ENCODE results near the gene ARHGEF7. TPM values are rescaled to one million over a fixed set of nuclear protein-coding genes. Genes with fewer than 3 reads are reported as not detected.

ARHGEF7 gene
- total RNA-seq, 2 experiments from 2014 or later = 46.5 to 46.7 TPM

- no peak for DNase-seq
- Mint-ChIP-seq H3K4me1 (peaks cover 3% of the 10 kb centered on the region), H3K36me3 (no peaks in the 10 kb centered on the region), H3K4me3 (no peak overlapping the region), H3K9me3 (no peaks in the 10 kb centered on the region), H3K27me3 (no peaks in the 10 kb centered on the region), H3K27ac (no peak overlapping the region)
These were observed 212.0 kb downstream of the ARHGEF7 start for GRCh38 chr13:111326981-111327642.

DNA sequence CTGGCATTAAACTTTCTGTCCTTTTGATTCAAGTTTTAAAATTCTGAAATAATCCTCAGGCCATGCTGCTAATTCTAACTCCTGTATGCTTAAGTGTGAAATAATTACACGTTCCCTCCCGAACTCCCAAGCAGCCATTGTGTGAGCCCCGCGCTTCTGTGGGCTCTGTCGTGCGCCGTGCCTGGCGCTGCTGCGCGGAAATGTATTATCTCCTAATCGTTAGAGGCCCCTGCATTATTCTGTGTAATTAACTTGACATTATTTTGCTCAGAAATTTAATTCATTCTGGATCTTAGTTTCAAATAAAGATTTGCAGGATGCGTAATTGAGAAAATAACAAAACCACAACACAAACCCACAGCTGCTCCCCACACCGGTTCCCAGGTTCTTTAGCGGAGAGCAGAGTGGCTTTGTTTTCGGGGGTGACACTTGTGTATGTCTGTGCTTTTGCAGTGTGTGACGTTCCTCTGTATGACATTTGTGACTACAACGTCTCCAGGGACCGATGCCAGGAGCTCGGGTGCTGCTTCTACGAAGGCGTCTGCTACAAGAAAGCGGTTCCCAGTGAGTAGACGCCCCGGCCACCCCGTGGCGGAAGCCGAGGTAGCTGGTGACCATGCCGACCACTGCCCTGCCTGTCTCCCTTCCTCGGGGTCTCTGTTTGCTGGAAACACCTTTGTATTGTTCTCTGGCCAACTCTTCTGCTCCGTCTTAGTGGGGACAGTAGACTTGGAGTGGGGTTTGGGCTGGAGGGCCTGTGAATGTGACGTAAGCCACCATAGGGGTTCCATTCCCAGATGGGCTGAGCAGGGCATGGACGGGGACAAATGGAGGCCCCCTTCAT is 212.8 kb downstream of the ARHGEF7 start:
- Mint-ChIP-seq H3K4me1 (peaks cover 3% of the 10 kb centered on the region), H3K36me3 (peaks cover 4% of the 10 kb centered on the region), H3K27me3 (no peaks in the 10 kb centered on the region), H3K9me3 (peaks cover 3% of the 10 kb centered on the region), H3K4me3 (no peak overlapping the region), H3K27ac (no peak overlapping the region)
- no peak for DNase-seq

DNA sequence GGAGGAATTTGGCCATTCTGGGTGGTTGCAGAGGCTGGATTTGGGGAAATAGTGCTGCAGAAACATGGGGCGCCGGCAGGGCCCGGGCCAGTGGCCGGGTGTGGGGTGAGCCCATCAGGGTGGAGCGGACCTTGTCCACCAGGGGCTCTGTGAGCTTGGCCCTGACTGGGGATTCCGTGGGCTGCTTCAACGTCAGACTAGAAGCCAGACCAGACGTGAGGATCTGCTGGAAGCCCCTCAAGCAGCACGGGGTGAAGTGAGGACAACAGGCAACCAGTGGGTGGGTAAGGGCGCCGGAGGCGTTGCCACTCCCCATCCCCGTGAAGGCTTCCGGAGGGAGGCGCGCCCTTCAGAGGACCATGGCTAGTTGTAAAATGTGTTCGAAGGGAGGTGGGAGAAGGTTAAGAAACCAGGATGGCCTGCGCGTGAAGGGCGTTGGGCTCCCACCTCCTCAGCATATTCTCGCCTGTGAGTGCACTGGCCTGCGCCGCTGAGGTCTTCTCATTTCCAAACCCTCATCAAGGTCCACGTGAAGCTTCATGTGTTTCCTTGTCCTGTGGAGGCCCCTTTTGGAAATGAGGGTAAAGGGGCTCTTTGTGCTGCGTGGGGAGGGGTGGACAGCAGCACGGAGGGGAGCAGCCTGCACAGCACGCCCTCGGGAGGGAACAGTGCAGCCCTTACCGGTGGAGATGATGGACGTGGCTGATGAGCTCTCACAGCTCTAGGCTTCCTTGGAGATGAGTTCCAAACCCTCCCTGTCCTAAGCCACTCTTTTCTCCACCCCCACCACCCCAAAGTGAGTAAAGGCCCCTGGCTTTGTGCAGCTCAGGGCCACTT is 213.7 kb downstream of the ARHGEF7 start:
- peaks cover 5% of the 10 kb centered on the region for H3K36me3 Mint-ChIP-seq
- H3K4me1 Mint-ChIP-seq = peaks cover 2% of the 10 kb centered on the region
- H3K9me3 Mint-ChIP-seq = peaks cover 9% of the 10 kb centered on the region
- no peak overlapping the region for H3K27ac Mint-ChIP-seq
- no peak for DNase-seq
- no peak overlapping the region for H3K4me3 Mint-ChIP-seq
- H3K27me3 Mint-ChIP-seq = no peaks in the 10 kb centered on the region

DNA sequence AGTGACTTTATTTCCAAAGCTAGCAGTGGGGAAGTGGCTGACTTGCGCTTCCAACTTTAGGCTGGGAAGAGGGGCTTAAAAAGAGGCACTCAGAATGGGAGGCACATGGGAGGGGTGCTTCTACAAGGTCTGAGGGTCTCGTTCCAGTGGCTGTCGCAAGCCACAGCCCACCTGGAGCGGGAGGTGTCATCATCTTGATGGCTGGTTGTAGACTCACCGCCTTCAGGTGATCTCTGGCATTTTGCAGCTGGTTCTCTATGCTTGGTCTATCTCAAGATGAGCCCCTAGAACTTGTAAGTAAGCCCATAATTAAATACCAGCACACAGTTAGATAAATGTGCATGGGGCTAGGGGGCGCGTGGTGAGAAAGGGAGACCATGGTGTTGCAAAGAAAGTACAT is 214.5 kb downstream of the ARHGEF7 start:
- Mint-ChIP-seq H3K4me3 (no peak overlapping the region), H3K27me3 (no peaks in the 10 kb centered on the region), H3K27ac (no peak overlapping the region), H3K36me3 (peaks cover 9% of the 10 kb centered on the region), H3K4me1 (no peaks in the 10 kb centered on the region), H3K9me3 (peaks cover 15% of the 10 kb centered on the region)
- no peak for DNase-seq

- no peak overlapping the region for H3K27ac Mint-ChIP-seq
- no peaks in the 10 kb centered on the region for H3K27me3 Mint-ChIP-seq
- no peak for DNase-seq
- no peaks in the 10 kb centered on the region for H3K4me1 Mint-ChIP-seq
- no peak overlapping the region for H3K4me3 Mint-ChIP-seq
- H3K9me3 Mint-ChIP-seq = peaks cover 15% of the 10 kb centered on the region
- peaks cover 9% of the 10 kb centered on the region for H3K36me3 Mint-ChIP-seq
These were observed 215.0 kb downstream of the ARHGEF7 start for GRCh38 chr13:111330066-111330610.

DNA sequence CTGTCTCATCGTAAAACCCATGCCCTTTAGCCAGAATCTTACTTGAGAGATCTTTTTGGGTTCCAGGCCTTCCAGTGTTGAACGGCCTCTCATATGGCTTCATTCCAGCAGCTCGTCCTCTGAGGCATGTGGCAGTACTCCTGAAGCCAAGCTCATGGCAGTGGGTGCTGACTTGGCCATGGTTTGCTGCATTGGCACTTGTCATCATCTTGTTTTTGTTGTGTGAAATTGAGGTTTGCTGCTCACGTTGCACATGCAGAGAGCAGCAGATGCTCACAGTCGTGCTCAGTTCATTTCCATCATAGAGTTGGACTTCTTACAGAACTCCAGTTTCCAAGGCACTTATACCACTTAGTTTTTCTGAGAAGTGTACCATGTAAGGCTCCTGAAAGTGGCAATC is 220.2 kb downstream of the ARHGEF7 start:
- DNase-seq = no peak
- Mint-ChIP-seq H3K9me3 (peaks cover 15% of the 10 kb centered on the region), H3K4me3 (no peak overlapping the region), H3K36me3 (peaks cover 9% of the 10 kb centered on the region), H3K27me3 (no peaks in the 10 kb centered on the region), H3K27ac (no peak overlapping the region), H3K4me1 (no peaks in the 10 kb centered on the region)

GRCh38 chr13:111336666-111337065 is 221.6 kb downstream of the ARHGEF7 start:
- H3K4me1 Mint-ChIP-seq = no peaks in the 10 kb centered on the region
- H3K27ac Mint-ChIP-seq = no peak overlapping the region
- DNase-seq = no peak
- H3K36me3 Mint-ChIP-seq = peaks cover 9% of the 10 kb centered on the region
- H3K9me3 Mint-ChIP-seq = peaks cover 15% of the 10 kb centered on the region
- no peaks in the 10 kb centered on the region for H3K27me3 Mint-ChIP-seq
- no peak overlapping the region for H3K4me3 Mint-ChIP-seq

DNA sequence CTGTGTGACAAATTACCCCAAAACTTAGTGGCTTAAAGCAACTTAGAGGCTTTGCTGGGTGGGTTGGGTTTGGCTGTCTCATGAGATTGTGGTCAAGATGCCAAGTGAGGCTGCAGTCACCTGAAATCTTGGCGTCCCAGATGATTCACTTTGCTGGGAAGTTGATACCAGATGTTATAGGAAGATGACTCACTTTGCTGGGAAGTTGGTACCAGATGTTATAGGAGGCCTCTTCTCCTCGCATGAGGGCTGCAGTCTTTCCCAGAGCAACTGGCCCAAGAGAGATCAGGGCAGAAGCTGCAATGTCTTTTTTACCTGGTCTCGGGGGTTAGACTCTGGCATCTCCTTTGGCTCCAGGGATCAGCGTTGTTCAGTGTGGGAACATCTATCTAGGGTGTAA is 222.1 kb downstream of the ARHGEF7 start:
- Mint-ChIP-seq H3K9me3 (peaks cover 15% of the 10 kb centered on the region), H3K27ac (no peak overlapping the region), H3K4me3 (no peak overlapping the region), H3K36me3 (peaks cover 9% of the 10 kb centered on the region), H3K27me3 (no peaks in the 10 kb centered on the region), H3K4me1 (no peaks in the 10 kb centered on the region)
- no peak for DNase-seq

DNA sequence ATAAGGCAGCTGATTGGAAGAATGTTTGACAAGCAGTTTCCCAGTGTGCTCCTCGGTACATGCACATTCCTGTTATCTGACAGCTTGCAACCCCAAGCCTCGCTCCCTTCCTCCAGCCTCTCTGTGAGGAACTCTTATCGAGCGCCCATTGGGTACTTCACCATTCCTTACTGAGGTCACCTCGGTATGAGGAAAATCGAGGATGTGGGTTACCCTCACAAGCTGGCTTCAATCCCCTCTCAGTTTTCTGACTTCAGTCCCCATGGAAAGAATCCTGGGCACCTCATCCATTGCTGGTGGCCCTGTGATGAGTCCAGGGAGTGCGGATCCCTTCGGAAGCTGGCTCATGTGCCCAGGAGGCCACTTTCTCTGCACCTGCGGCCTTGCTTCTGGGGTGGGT is 222.6 kb downstream of the ARHGEF7 start:
- Mint-ChIP-seq H3K36me3 (peaks cover 7% of the 10 kb centered on the region), H3K27ac (no peak overlapping the region), H3K9me3 (peaks cover 13% of the 10 kb centered on the region), H3K4me3 (no peak overlapping the region), H3K27me3 (no peaks in the 10 kb centered on the region), H3K4me1 (no peaks in the 10 kb centered on the region)
- DNase-seq = no peak

DNA sequence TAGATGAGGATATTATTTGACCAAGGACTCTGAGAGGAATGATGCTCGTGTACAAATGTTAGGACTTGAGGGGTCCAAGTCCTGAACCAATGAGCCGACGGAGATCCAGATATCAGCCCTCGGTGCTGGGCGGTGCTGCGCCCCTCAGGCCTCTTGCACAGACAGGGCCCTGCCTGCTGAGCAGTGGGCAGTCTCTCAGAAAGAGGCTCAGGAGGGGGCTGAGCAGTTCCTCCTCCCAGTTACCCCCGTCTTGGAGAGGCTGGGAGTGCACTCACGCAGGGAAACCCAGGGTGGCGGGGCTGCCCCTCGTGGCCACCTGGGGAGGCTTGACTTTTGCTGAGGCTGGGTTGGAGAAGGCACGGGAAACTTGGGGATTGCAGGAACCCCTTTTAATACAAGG is 223.7 kb downstream of the ARHGEF7 start:
- Mint-ChIP-seq H3K27ac (no peak overlapping the region), H3K36me3 (peaks cover 3% of the 10 kb centered on the region), H3K9me3 (peaks cover 5% of the 10 kb centered on the region), H3K4me1 (no peaks in the 10 kb centered on the region), H3K27me3 (no peaks in the 10 kb centered on the region), H3K4me3 (no peak overlapping the region)
- DNase-seq = no peak

- H3K36me3 Mint-ChIP-seq = no peaks in the 10 kb centered on the region
- H3K4me1 Mint-ChIP-seq = no peaks in the 10 kb centered on the region
- no peaks in the 10 kb centered on the region for H3K9me3 Mint-ChIP-seq
- H3K27ac Mint-ChIP-seq = no peak overlapping the region
- no peak overlapping the region for H3K4me3 Mint-ChIP-seq
- no peaks in the 10 kb centered on the region for H3K27me3 Mint-ChIP-seq
- no peak for DNase-seq
These were observed 224.4 kb downstream of the ARHGEF7 start for GRCh38 chr13:111339366-111340143.

DNA sequence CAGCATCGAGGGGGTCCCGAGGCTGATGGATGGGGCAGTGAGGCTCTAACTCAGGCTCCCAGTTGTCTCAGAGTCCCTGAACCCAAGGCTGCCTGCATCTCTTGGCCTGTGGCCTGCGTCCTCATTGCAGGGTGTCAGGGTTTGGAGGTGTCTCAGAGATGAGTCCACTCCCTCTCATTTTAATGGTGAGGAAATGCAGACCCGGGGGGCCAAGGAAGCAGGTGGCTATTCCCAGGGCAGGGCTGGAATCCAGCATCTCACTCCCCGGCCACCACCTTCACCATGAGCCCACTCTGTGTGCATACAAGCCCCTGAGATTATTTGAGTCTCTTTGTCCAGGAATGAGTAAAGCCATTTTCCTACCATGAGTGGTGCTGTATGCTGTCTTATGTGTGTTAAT is 226.8 kb downstream of the ARHGEF7 start:
- no peak overlapping the region for H3K4me3 Mint-ChIP-seq
- H3K4me1 Mint-ChIP-seq = no peaks in the 10 kb centered on the region
- no peaks in the 10 kb centered on the region for H3K36me3 Mint-ChIP-seq
- no peak for DNase-seq
- H3K9me3 Mint-ChIP-seq = no peaks in the 10 kb centered on the region
- H3K27ac Mint-ChIP-seq = no peak overlapping the region
- no peaks in the 10 kb centered on the region for H3K27me3 Mint-ChIP-seq

GRCh38 chr13:111342721-111343120 is 227.6 kb downstream of the ARHGEF7 start:
- Mint-ChIP-seq H3K36me3 (no peaks in the 10 kb centered on the region), H3K27ac (no peak overlapping the region), H3K27me3 (no peaks in the 10 kb centered on the region), H3K4me1 (no peaks in the 10 kb centered on the region), H3K4me3 (no peak overlapping the region), H3K9me3 (no peaks in the 10 kb centered on the region)
- DNase-seq = no peak

GRCh38 chr13:111343186-111343805 is 228.2 kb downstream of the ARHGEF7 start:
- Mint-ChIP-seq H3K27ac (no peak overlapping the region), H3K27me3 (no peaks in the 10 kb centered on the region), H3K36me3 (no peaks in the 10 kb centered on the region), H3K9me3 (no peaks in the 10 kb centered on the region), H3K4me1 (no peaks in the 10 kb centered on the region), H3K4me3 (no peak overlapping the region)
- no peak for DNase-seq
